ENCODE data around the gene PDE1A.

PDE1A gene

DNA sequence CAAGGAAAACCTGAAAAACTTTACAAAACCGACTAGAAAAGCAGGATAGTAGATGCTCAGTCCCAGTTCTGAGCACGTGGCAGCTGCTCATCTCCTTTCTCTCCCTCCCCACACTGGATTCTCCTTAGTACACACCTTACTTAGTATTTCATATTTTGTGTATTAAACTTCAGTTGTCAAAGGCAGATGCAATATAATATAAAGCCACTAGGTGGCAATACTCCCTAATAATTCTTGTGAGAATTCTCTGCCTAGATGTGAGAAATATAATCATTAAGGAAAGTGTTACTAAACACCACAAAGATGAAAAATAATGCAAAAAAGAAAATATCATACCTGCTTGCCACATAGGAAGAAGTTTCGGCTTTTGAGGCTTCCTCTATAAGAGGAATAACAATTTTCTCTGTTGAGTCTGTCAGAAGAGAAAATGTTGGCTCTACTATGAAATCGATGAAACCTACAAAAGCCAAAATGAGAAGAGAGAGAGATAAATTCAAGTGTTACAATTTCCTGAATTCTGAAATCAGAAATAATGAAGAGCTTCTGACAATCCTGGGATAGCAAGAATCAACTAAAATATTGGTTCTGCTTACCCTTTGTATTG is 240.6 kb downstream of the PDE1A start:
- H3K4me1 Mint-ChIP-seq: no peaks in the 10 kb centered on the region
- no peak overlapping the region for H3K27ac Mint-ChIP-seq
- peaks cover 4% of the 10 kb centered on the region for H3K27me3 Mint-ChIP-seq
- no peaks in the 10 kb centered on the region for H3K9me3 Mint-ChIP-seq
- H3K36me3 Mint-ChIP-seq: no peaks in the 10 kb centered on the region
- H3K4me3 Mint-ChIP-seq: no peak overlapping the region

GRCh38 chr2:182182436-182182835 is 244.4 kb downstream of the PDE1A start:
- Mint-ChIP-seq H3K4me3 (no peak overlapping the region), H3K36me3 (no peaks in the 10 kb centered on the region), H3K9me3 (no peaks in the 10 kb centered on the region), H3K27ac (peak overlapping the region; percentile 1), H3K4me1 (no peaks in the 10 kb centered on the region), H3K27me3 (peaks cover 4% of the 10 kb centered on the region)

DNA sequence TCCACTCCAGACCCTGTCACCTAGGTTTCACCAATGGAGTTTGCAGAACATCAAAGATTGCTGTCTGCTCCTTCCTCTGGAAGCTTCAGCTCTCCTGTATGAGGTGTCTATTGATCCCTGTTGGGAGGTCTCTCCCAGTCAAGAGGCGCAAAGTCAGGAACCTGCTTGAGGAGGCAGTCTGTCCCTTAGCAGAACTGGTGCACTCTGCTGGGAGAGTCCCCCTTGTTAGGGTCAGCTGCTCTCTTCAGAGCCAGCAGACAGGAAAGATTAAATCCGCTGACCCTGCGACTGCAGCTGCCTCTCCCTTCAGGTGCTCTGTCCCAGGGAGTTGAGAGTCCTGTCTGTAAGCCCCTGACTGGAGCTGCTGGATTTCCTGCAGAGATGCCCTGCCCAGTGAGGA is 245.5 kb downstream of the PDE1A start:
- peaks cover 3% of the 10 kb centered on the region for H3K27me3 Mint-ChIP-seq
- no peak overlapping the region for H3K27ac Mint-ChIP-seq
- no peaks in the 10 kb centered on the region for H3K9me3 Mint-ChIP-seq
- H3K4me3 Mint-ChIP-seq: no peak overlapping the region
- no peaks in the 10 kb centered on the region for H3K36me3 Mint-ChIP-seq
- no peaks in the 10 kb centered on the region for H3K4me1 Mint-ChIP-seq

GRCh38 chr2:182179176-182179575 is 247.7 kb downstream of the PDE1A start:
- H3K27me3 Mint-ChIP-seq: no peaks in the 10 kb centered on the region
- no peak overlapping the region for H3K4me3 Mint-ChIP-seq
- no peak overlapping the region for H3K27ac Mint-ChIP-seq
- no peaks in the 10 kb centered on the region for H3K9me3 Mint-ChIP-seq
- H3K4me1 Mint-ChIP-seq: no peaks in the 10 kb centered on the region
- H3K36me3 Mint-ChIP-seq: no peaks in the 10 kb centered on the region

DNA sequence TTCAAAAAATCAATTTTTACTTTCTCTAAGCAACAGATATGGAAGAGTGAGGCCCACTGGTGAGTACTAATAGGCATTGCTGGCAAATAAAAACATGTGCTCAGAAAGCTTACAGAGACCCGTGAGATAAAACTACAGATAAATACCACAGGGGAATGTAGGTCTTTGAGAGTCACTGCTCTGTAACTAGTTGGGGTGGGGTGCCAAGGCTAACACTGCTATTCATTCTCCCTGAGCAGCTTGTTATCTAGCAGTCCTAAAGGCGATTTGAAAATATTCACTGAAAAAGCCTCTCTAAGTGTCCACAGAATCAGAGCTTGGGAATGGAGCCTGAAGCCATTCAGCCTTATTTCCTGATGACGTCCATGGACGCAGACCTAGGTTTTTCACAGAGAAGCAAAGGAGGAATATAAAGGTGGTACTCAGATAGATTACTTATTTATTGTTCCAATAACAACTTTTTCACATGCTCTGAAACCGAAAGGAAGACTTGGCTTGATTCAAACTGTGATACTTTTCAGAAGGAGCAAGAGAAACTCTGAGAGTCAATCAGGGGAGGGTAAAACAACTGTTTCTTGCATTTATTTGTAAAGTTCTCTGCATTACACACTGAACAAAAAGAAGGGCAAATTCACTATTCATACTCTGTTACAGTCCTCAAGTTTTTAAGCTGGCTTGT is 252.8 kb downstream of the PDE1A start:
- H3K27me3 Mint-ChIP-seq: peaks cover 2% of the 10 kb centered on the region
- no peaks in the 10 kb centered on the region for H3K36me3 Mint-ChIP-seq
- H3K9me3 Mint-ChIP-seq: no peaks in the 10 kb centered on the region
- H3K4me1 Mint-ChIP-seq: no peaks in the 10 kb centered on the region
- H3K27ac Mint-ChIP-seq: no peak overlapping the region
- H3K4me3 Mint-ChIP-seq: no peak overlapping the region

- no peaks in the 10 kb centered on the region for H3K4me1 Mint-ChIP-seq
- H3K9me3 Mint-ChIP-seq: no peaks in the 10 kb centered on the region
- H3K27ac Mint-ChIP-seq: no peak overlapping the region
- H3K27me3 Mint-ChIP-seq: peaks cover 4% of the 10 kb centered on the region
- H3K36me3 Mint-ChIP-seq: no peaks in the 10 kb centered on the region
- no peak overlapping the region for H3K4me3 Mint-ChIP-seq
These were observed 256.5 kb downstream of the PDE1A start for GRCh38 chr2:182170341-182170740.

DNA sequence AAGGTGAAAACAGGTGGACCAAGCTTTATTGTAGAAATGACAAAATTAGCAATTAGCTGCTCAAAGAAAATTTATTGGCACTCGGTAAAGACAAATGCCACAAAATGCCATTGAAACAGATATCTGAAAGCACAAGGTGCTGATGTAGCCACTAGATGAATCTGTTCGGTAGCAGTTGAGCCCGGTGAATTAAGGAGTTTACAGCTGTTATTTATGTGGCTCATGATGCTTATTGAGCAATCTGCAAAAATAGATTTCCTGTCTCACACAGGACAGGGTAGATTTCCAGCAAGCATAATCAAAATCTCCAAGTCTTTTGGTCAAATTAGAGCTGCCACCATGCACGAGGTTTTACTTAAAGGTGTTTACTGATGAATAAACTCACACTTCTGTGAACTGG is 259.0 kb downstream of the PDE1A start:
- Mint-ChIP-seq H3K27ac (no peak overlapping the region), H3K4me1 (no peaks in the 10 kb centered on the region), H3K27me3 (peaks cover 4% of the 10 kb centered on the region), H3K4me3 (no peak overlapping the region), H3K36me3 (no peaks in the 10 kb centered on the region), H3K9me3 (no peaks in the 10 kb centered on the region)

- no peaks in the 10 kb centered on the region for H3K36me3 Mint-ChIP-seq
- H3K27ac Mint-ChIP-seq: no peak overlapping the region
- H3K4me1 Mint-ChIP-seq: no peaks in the 10 kb centered on the region
- no peak overlapping the region for H3K4me3 Mint-ChIP-seq
- no peaks in the 10 kb centered on the region for H3K9me3 Mint-ChIP-seq
- H3K27me3 Mint-ChIP-seq: peaks cover 7% of the 10 kb centered on the region
These were observed 260.0 kb downstream of the PDE1A start for GRCh38 chr2:182166841-182167240.

GRCh38 chr2:182166406-182166805 is 260.4 kb downstream of the PDE1A start:
- Mint-ChIP-seq H3K27ac (no peak overlapping the region), H3K36me3 (no peaks in the 10 kb centered on the region), H3K4me3 (no peak overlapping the region), H3K9me3 (no peaks in the 10 kb centered on the region), H3K4me1 (no peaks in the 10 kb centered on the region), H3K27me3 (peaks cover 7% of the 10 kb centered on the region)

- no peaks in the 10 kb centered on the region for H3K4me1 Mint-ChIP-seq
These were observed 261.6 kb downstream of the PDE1A start for GRCh38 chr2:182165202-182165601.

GRCh38 chr2:182164686-182165085 is 262.1 kb downstream of the PDE1A start:
- no peaks in the 10 kb centered on the region for H3K9me3 Mint-ChIP-seq
- H3K4me1 Mint-ChIP-seq: no peaks in the 10 kb centered on the region
- H3K27ac Mint-ChIP-seq: no peak overlapping the region
- H3K36me3 Mint-ChIP-seq: no peaks in the 10 kb centered on the region
- H3K4me3 Mint-ChIP-seq: no peak overlapping the region
- H3K27me3 Mint-ChIP-seq: peaks cover 4% of the 10 kb centered on the region

More at GRCh38 chr2:182165202-182165601, 261.6 kb downstream of the PDE1A start:
- no peak overlapping the region for H3K4me3 Mint-ChIP-seq
- no peaks in the 10 kb centered on the region for H3K9me3 Mint-ChIP-seq
- peaks cover 4% of the 10 kb centered on the region for H3K27me3 Mint-ChIP-seq
- H3K27ac Mint-ChIP-seq: no peak overlapping the region
- no peaks in the 10 kb centered on the region for H3K36me3 Mint-ChIP-seq

GRCh38 chr2:182163878-182164277 is 263.0 kb downstream of the PDE1A start:
- Mint-ChIP-seq H3K36me3 (no peaks in the 10 kb centered on the region), H3K27me3 (peaks cover 4% of the 10 kb centered on the region), H3K27ac (no peak overlapping the region), H3K4me1 (no peaks in the 10 kb centered on the region), H3K4me3 (no peak overlapping the region), H3K9me3 (no peaks in the 10 kb centered on the region)

- H3K4me1 Mint-ChIP-seq: no peaks in the 10 kb centered on the region
- H3K36me3 Mint-ChIP-seq: no peaks in the 10 kb centered on the region
- no peak overlapping the region for H3K4me3 Mint-ChIP-seq
- no peak overlapping the region for H3K27ac Mint-ChIP-seq
- no peaks in the 10 kb centered on the region for H3K27me3 Mint-ChIP-seq
- H3K9me3 Mint-ChIP-seq: no peaks in the 10 kb centered on the region
These were observed 278.5 kb downstream of the PDE1A start for GRCh38 chr2:182148344-182148743.

GRCh38 chr2:182144776-182145165 is 282.1 kb downstream of the PDE1A start:
- no peaks in the 10 kb centered on the region for H3K9me3 Mint-ChIP-seq
- H3K4me1 Mint-ChIP-seq: no peaks in the 10 kb centered on the region
- H3K4me3 Mint-ChIP-seq: no peak overlapping the region
- no peaks in the 10 kb centered on the region for H3K36me3 Mint-ChIP-seq
- no peaks in the 10 kb centered on the region for H3K27me3 Mint-ChIP-seq
- no peak overlapping the region for H3K27ac Mint-ChIP-seq

- Mint-ChIP-seq H3K4me3 (no peak overlapping the region), H3K27ac (no peak overlapping the region), H3K4me1 (no peaks in the 10 kb centered on the region), H3K36me3 (no peaks in the 10 kb centered on the region), H3K9me3 (no peaks in the 10 kb centered on the region), H3K27me3 (peaks cover 2% of the 10 kb centered on the region)
These were observed 282.6 kb downstream of the PDE1A start for GRCh38 chr2:182144041-182144775.

DNA sequence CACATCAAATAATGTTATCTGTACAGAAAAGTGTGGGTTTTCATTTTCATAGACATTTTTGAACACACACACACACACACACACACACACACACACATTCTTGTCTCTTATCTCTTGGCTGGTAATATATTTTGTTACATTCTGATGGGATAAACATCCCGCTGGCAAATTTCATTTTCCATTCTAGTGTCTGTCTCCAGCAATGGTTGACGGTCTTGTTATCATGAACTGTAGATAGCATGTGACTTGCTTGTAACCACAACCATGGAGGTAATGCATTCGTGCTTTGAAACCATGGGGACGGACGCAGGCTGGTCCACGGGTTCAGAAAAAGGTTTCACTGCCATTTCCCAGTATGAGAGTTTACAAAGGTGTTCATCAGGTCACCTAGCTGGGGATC is 284.8 kb downstream of the PDE1A start:
- no peaks in the 10 kb centered on the region for H3K36me3 Mint-ChIP-seq
- peaks cover 13% of the 10 kb centered on the region for H3K27me3 Mint-ChIP-seq
- no peaks in the 10 kb centered on the region for H3K4me1 Mint-ChIP-seq
- no peaks in the 10 kb centered on the region for H3K9me3 Mint-ChIP-seq
- no peak overlapping the region for H3K4me3 Mint-ChIP-seq
- H3K27ac Mint-ChIP-seq: peak overlapping the region; percentile 23

Data from activated naive CD4-positive, alpha-beta T cell treated with anti-CD3 and anti-CD28 coated beads, Interleukin-2, amount 50 U/mL, for 24 hours (primary cell).